ENCODE results near the gene GJB6.

The GJB6 gene

DNA sequence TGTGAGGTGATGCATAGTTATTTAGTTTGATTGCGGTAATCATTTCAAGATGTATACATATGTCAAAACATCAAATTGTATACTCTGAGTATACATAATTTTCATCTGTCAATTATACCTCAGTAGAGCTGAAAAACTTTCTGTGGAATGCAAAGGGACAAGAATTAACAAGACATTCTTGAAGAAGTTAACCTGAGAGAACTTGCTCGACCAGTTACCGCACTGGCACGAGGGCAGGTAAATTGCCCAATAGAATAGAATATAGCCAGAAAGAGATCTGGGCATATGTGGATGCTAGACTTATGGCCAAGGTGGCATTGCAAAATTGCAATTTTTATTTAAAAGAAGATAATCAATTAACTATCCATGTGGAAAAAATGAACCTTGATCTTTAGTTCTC lies 42.3 kb upstream of the GJB6 start (continued):
- TF ChIP-seq, protein P1, sequence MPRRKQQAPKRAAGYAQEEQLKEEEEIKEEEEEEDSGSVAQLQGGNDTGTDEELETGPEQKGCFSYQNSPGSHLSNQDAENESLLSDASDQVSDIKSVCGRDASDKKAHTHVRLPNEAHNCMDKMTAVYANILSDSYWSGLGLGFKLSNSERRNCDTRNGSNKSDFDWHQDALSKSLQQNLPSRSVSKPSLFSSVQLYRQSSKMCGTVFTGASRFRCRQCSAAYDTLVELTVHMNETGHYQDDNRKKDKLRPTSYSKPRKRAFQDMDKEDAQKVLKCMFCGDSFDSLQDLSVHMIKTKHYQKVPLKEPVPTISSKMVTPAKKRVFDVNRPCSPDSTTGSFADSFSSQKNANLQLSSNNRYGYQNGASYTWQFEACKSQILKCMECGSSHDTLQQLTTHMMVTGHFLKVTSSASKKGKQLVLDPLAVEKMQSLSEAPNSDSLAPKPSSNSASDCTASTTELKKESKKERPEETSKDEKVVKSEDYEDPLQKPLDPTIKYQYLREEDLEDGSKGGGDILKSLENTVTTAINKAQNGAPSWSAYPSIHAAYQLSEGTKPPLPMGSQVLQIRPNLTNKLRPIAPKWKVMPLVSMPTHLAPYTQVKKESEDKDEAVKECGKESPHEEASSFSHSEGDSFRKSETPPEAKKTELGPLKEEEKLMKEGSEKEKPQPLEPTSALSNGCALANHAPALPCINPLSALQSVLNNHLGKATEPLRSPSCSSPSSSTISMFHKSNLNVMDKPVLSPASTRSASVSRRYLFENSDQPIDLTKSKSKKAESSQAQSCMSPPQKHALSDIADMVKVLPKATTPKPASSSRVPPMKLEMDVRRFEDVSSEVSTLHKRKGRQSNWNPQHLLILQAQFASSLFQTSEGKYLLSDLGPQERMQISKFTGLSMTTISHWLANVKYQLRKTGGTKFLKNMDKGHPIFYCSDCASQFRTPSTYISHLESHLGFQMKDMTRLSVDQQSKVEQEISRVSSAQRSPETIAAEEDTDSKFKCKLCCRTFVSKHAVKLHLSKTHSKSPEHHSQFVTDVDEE (CRISPR knock-in tag; IDR thresholded peaks at IDR 0.05): no peak
- no peak for TF ChIP-seq ZNF70 (CRISPR knock-in tag; IDR thresholded peaks at IDR 0.05)

DNA sequence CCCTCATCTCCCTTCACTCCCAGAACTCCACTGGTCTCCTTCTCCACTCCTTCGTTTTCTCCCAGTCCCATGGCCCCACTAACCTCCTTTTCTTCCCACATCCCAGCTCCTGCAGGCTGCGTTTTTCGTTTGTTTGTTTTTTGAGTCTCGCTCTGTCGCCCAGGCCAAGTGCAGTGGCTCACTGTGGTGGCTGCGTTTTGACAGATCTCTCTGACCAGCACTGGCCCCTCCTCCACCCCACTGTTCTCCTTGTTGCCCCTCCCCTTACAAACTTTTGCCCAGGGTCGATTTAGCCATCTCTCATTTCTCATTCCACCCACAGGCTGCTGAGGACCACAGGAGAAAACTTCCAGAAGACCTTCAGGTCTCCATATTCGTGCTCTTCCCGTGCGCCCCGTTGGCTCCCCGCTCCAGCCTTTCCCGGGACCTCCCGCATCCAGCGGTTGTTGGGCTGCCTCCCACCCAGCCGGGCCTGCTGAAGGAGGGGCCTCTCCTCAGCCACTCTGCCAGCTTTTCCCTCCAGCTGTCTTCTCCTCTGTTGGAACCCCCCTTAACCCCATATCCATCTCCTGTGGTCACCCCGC lies 40.6 kb upstream of the GJB6 start:
- no peak for TF ChIP-seq CSDC2 (CRISPR knock-in tag; IDR thresholded peaks at IDR 0.05)
- TF ChIP-seq ARNTL (CRISPR knock-in tag; IDR thresholded peaks at IDR 0.05; ENCODE audit: borderline replicate concordance, low read depth): no peak
- no peak for TF ChIP-seq TCF4 (CRISPR knock-in tag; IDR thresholded peaks at IDR 0.05; ENCODE audit: borderline replicate concordance)
- TF ChIP-seq, protein P2, sequence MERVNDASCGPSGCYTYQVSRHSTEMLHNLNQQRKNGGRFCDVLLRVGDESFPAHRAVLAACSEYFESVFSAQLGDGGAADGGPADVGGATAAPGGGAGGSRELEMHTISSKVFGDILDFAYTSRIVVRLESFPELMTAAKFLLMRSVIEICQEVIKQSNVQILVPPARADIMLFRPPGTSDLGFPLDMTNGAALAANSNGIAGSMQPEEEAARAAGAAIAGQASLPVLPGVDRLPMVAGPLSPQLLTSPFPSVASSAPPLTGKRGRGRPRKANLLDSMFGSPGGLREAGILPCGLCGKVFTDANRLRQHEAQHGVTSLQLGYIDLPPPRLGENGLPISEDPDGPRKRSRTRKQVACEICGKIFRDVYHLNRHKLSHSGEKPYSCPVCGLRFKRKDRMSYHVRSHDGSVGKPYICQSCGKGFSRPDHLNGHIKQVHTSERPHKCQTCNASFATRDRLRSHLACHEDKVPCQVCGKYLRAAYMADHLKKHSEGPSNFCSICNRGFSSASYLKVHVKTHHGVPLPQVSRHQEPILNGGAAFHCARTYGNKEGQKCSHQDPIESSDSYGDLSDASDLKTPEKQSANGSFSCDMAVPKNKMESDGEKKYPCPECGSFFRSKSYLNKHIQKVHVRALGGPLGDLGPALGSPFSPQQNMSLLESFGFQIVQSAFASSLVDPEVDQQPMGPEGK (CRISPR knock-in tag; IDR thresholded peaks at IDR 0.05; ENCODE audit: borderline replicate concordance): no peak
- no peak for TF ChIP-seq SNAI2 (CRISPR knock-in tag; IDR thresholded peaks at IDR 0.05)
- TF ChIP-seq TOX (CRISPR knock-in tag; IDR thresholded peaks at IDR 0.05; ENCODE audit: borderline replicate concordance): no peak
- no peak for TF ChIP-seq BACH2 (CRISPR knock-in tag; IDR thresholded peaks at IDR 0.05; ENCODE audit: borderline replicate concordance)
- TF ChIP-seq ZNF70 (CRISPR knock-in tag; IDR thresholded peaks at IDR 0.05): no peak
- no peak for TF ChIP-seq GLIS3 (CRISPR knock-in tag; IDR thresholded peaks at IDR 0.05)
- TF ChIP-seq, protein P3, sequence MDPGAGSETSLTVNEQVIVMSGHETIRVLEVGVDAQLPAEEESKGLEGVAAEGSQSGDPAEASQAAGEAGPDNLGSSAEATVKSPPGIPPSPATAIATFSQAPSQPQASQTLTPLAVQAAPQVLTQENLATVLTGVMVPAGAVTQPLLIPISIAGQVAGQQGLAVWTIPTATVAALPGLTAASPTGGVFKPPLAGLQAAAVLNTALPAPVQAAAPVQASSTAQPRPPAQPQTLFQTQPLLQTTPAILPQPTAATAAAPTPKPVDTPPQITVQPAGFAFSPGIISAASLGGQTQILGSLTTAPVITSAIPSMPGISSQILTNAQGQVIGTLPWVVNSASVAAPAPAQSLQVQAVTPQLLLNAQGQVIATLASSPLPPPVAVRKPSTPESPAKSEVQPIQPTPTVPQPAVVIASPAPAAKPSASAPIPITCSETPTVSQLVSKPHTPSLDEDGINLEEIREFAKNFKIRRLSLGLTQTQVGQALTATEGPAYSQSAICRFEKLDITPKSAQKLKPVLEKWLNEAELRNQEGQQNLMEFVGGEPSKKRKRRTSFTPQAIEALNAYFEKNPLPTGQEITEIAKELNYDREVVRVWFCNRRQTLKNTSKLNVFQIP (CRISPR knock-in tag; IDR thresholded peaks at IDR 0.05; ENCODE audit: borderline replicate concordance, low read depth): no peak
- TF ChIP-seq, protein P4, sequence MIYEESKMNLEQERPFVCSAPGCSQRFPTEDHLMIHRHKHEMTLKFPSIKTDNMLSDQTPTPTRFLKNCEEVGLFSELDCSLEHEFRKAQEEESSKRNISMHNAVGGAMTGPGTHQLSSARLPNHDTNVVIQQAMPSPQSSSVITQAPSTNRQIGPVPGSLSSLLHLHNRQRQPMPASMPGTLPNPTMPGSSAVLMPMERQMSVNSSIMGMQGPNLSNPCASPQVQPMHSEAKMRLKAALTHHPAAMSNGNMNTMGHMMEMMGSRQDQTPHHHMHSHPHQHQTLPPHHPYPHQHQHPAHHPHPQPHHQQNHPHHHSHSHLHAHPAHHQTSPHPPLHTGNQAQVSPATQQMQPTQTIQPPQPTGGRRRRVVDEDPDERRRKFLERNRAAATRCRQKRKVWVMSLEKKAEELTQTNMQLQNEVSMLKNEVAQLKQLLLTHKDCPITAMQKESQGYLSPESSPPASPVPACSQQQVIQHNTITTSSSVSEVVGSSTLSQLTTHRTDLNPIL (CRISPR knock-in tag; IDR thresholded peaks at IDR 0.05; ENCODE audit: low read depth): no peak
- TF ChIP-seq ESRRG (CRISPR knock-in tag; IDR thresholded peaks at IDR 0.05): no peak
- no peak for TF ChIP-seq ZC3H10 (CRISPR knock-in tag; IDR thresholded peaks at IDR 0.05)
- TF ChIP-seq ISL1 (CRISPR knock-in tag; IDR thresholded peaks at IDR 0.05): no peak
- TF ChIP-seq, protein P1 (CRISPR knock-in tag; IDR thresholded peaks at IDR 0.05): no peak
- no peak for ATAC-seq

DNA sequence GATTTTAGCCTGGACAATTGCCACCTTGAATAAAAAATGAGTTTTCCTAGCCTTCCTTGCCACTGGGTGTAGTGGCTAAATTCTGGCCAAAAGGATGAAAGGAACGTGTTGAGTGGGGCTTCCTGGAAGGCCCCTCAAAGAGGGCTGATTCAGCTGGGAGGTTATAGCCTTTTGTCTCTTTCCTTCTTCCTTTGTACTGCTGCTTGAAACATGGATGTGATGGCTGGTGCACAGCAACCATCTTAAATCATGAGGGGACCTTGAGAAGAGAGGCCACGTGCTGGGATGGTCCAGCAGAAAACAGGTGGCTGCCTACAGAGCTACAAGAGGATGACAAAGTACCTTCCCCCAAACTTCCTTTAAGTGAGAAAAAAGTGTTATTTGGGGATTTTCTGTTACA lies 40.0 kb upstream of the GJB6 start:
- ATAC-seq: no peak
- TF ChIP-seq, protein P3 (CRISPR knock-in tag; IDR thresholded peaks at IDR 0.05; ENCODE audit: borderline replicate concordance, low read depth): no peak
- no peak for TF ChIP-seq ZC3H10 (CRISPR knock-in tag; IDR thresholded peaks at IDR 0.05)
- no peak for TF ChIP-seq ESRRG (CRISPR knock-in tag; IDR thresholded peaks at IDR 0.05)
- TF ChIP-seq ZNF8 (CRISPR knock-in tag; IDR thresholded peaks at IDR 0.05): no peak
- TF ChIP-seq, protein P2 (CRISPR knock-in tag; IDR thresholded peaks at IDR 0.05; ENCODE audit: borderline replicate concordance): no peak
- TF ChIP-seq, protein P4 (CRISPR knock-in tag; IDR thresholded peaks at IDR 0.05; ENCODE audit: low read depth): no peak
- TF ChIP-seq RARB (CRISPR knock-in tag; IDR thresholded peaks at IDR 0.05): no peak

Data from SK-N-SH treated with all-trans-retinoic acid at 6 μM for 48 hours (cell line).